GM19351 (cell line): ENCODE results near the gene MT1H.
"Not testable (repeated sequence)": the region's sequence is repeated elsewhere in the genome, so short reads cannot be mapped to it uniquely, and the experiment has no call there.

Experiments
- ATAC-seq: cut with Tn5 transposase; IDR thresholded peaks from one replicate; pipeline ENCODE4 v1.9.1; 2021; ENCODE audit warnings: mild to moderate bottlenecking, moderate library complexity; ENCODE audit not compliant: unreplicated experiment

The MT1H gene

GRCh38 chr16:56662357-56663354 lies 7.0 kb upstream of the MT1H start:
- no peak for ATAC-seq

GRCh38 chr16:56664506-56664905 lies 5.1 kb upstream of the MT1H start:
- no peak for ATAC-seq

- ATAC-seq = not testable (repeated sequence)
Measured at GRCh38 chr16:56665286-56666261, 4.0 kb upstream of the MT1H start.

GRCh38 chr16:56667581-56668571 lies 1.7 kb upstream of the MT1H start, which contains the start of gene MT1G:
TSS of gene MT1G (minus strand) at chr16:56668065. CDS start at chr16:56667993, 72 bp downstream.
- ATAC-seq = no peak

- ATAC-seq = no peak
Measured at GRCh38 chr16:56669840-56670619, 416 bp downstream of the MT1H start.

GRCh38 chr16:56670620-56670934 lies 963 bp downstream of the MT1H start:
- no peak for ATAC-seq

GRCh38 chr16:56671691-56672090 lies 2.1 kb downstream of the MT1H start:
- ATAC-seq = not testable (repeated sequence)

GRCh38 chr16:56672171-56672570 lies 2.6 kb downstream of the MT1H start:
- not testable (repeated sequence) for ATAC-seq

GRCh38 chr16:56672761-56673536 lies 3.3 kb downstream of the MT1H start:
- ATAC-seq = no peak

- ATAC-seq = no peak
Measured at GRCh38 chr16:56673921-56674320, 4.3 kb downstream of the MT1H start.

GRCh38 chr16:56674570-56674969 lies 5.0 kb downstream of the MT1H start:
- ATAC-seq = not testable (repeated sequence)

- ATAC-seq = no peak
Measured at GRCh38 chr16:56675685-56676210, 6.1 kb downstream of the MT1H start.

- ATAC-seq = no peak
Measured at GRCh38 chr16:56677474-56677873, 7.9 kb downstream of the MT1H start.

GRCh38 chr16:56679078-56679730 lies 9.6 kb downstream of the MT1H start:
- ATAC-seq = no peak

- ATAC-seq = no peak
Measured at GRCh38 chr16:56679818-56680217, 10.2 kb downstream of the MT1H start.

GRCh38 chr16:56681939-56682702 lies 12.5 kb downstream of the MT1H start, which contains the start of gene MT1X:
TSS of gene MT1X (plus strand) at chr16:56682470. CDS start at chr16:56682541, 71 bp downstream.
- peak; percentile 99 for ATAC-seq
